PFSK-1 (cell line): ENCODE measurements around the gene CTSE.

ENCODE experiments used
- FOXP2 ChIP-seq: optimal IDR thresholded peaks from 2 replicates; pipeline ENCODE3; 2011; ENCODE audit warnings: borderline replicate concordance, control low read depth, inconsistent platforms; ENCODE audit not compliant: insufficient read depth; ENCODE audit errors: extremely low read length, extremely low read depth
- POLR2AphosphoS5 ChIP-seq: IDR thresholded peaks from 2 replicates; pipeline ENCODE4 v1.6.1; 2012; ENCODE audit warnings: low read depth, mild to moderate bottlenecking, control low read depth, low read length, moderate library complexity
- REST ChIP-seq, 2 experiments: IDR thresholded peaks; 2 replicates each; pipeline versions ENCODE4 v1.6.1 to v1.8.0; 2011 to 2012; ENCODE audit warnings: low read depth in 2 of 2, low read length in 2 of 2, control low read depth in 1 of 2, inconsistent platforms in 1 of 2, mild to moderate bottlenecking in 1 of 2, moderate library complexity in 1 of 2; ENCODE audit not compliant: insufficient read depth in 1 of 2
- SIN3A ChIP-seq: IDR thresholded peaks from 2 replicates; pipeline ENCODE4 v1.6.1; 2012; ENCODE audit warnings: mild to moderate bottlenecking, low read length, moderate library complexity, borderline replicate concordance; ENCODE audit not compliant: insufficient read depth
- TAF1 ChIP-seq: IDR thresholded peaks from 2 replicates; pipeline ENCODE4 v1.6.1; 2012; ENCODE audit warnings: low read length, control low read depth, borderline replicate concordance; ENCODE audit not compliant: insufficient read depth

Gene CTSE

GRCh38 chr1:205976036-205976435, 47.7 kb downstream of the CTSE start:
- no peak for TF ChIP-seq REST (IDR thresholded peaks at IDR 0.05; ENCODE audit: insufficient read depth in 1 of 2, low read depth in 2 of 2, low read length in 2 of 2)
- no peak for TF ChIP-seq FOXP2
- no peak for TF ChIP-seq TAF1
- no peak for TF ChIP-seq POLR2AphosphoS5

- no peak for TF ChIP-seq FOXP2
- TF ChIP-seq SIN3A = no peak
- TF ChIP-seq REST (IDR thresholded peaks at IDR 0.05; ENCODE audit: insufficient read depth in 1 of 2, low read depth in 2 of 2, low read length in 2 of 2) = no peak
- TF ChIP-seq POLR2AphosphoS5 = no peak
- TF ChIP-seq TAF1 = no peak
Measured at GRCh38 chr1:205975387-205975998, 48.2 kb downstream of the CTSE start.

GRCh38 chr1:205974712-205975111, 49.0 kb downstream of the CTSE start:
- TF ChIP-seq SIN3A = no peak
- no peak for TF ChIP-seq POLR2AphosphoS5

- TF ChIP-seq TAF1 (no peak), REST (IDR thresholded peaks at IDR 0.05; ENCODE audit: insufficient read depth in 1 of 2, low read depth in 2 of 2, low read length in 2 of 2) (no peak), POLR2AphosphoS5 (no peak), FOXP2 (no peak), SIN3A (no peak)
Measured at GRCh38 chr1:205973377-205974232, 50.1 kb downstream of the CTSE start.

GRCh38 chr1:205972491-205973168, 51.1 kb downstream of the CTSE start:
- no peak for TF ChIP-seq REST (IDR thresholded peaks at IDR 0.05; ENCODE audit: insufficient read depth in 1 of 2, low read depth in 2 of 2, low read length in 2 of 2)
- TF ChIP-seq POLR2AphosphoS5 = no peak
- TF ChIP-seq SIN3A = no peak
- no peak for TF ChIP-seq TAF1
- no peak for TF ChIP-seq FOXP2
